ENCODE results near the gene AGFG2. TPM values are rescaled to one million over a fixed set of nuclear protein-coding genes. Genes with fewer than 3 reads are reported as not detected.
"Not testable (repeated sequence)": the region's sequence is repeated elsewhere in the genome, so short reads cannot be mapped to it uniquely, and the experiment has no call there.

The AGFG2 gene
- total RNA-seq, 2 experiments from 2014 or later, result 60.9 to 62.5 TPM

- ChIA-PET POLR2A (interaction anchor here (0.6 kb wide), 1 partner anchor 54 kb away, joined by 3 read pairs; no protein-coding TSS in a partner anchor), CTCF (interaction anchor here (0.6 to 1.0 kb wide), 2 partner anchors 9 to 61 kb away, joined by 3 read pairs; no protein-coding TSS in a partner anchor)
- no peaks in the 10 kb centered on the region for H3K36me3 Mint-ChIP-seq
- no peaks in the 10 kb centered on the region for H3K4me1 Mint-ChIP-seq (ENCODE audit: low read depth)
- no peak overlapping the region for H3K4me3 Mint-ChIP-seq
- intact Hi-C loops (cut with micrococcal nuclease), result no loop called here
- no peak overlapping the region for H3K27ac Mint-ChIP-seq
- H3K27me3 Mint-ChIP-seq, result no peaks in the 10 kb centered on the region
- no peaks in the 10 kb centered on the region for H3K9me3 Mint-ChIP-seq
- no peak for DNase-seq
Measured at GRCh38 chr7:100506356-100506923, 32.6 kb upstream of the AGFG2 start.

- H3K4me1 Mint-ChIP-seq (ENCODE audit: low read depth), result no peaks in the 10 kb centered on the region
- peak overlapping the region; percentile 26 for H3K27ac Mint-ChIP-seq
- H3K36me3 Mint-ChIP-seq, result no peaks in the 10 kb centered on the region
- intact Hi-C loops (cut with micrococcal nuclease), result no loop called here
- H3K27me3 Mint-ChIP-seq, result no peaks in the 10 kb centered on the region
- CTCF ChIA-PET, result no interaction called here
- no peak overlapping the region for H3K4me3 Mint-ChIP-seq
- H3K9me3 Mint-ChIP-seq, result no peaks in the 10 kb centered on the region
- POLR2A ChIA-PET, result no interaction called here
- DNase-seq, result no peak
Measured at GRCh38 chr7:100509231-100509630, 29.8 kb upstream of the AGFG2 start.

DNA sequence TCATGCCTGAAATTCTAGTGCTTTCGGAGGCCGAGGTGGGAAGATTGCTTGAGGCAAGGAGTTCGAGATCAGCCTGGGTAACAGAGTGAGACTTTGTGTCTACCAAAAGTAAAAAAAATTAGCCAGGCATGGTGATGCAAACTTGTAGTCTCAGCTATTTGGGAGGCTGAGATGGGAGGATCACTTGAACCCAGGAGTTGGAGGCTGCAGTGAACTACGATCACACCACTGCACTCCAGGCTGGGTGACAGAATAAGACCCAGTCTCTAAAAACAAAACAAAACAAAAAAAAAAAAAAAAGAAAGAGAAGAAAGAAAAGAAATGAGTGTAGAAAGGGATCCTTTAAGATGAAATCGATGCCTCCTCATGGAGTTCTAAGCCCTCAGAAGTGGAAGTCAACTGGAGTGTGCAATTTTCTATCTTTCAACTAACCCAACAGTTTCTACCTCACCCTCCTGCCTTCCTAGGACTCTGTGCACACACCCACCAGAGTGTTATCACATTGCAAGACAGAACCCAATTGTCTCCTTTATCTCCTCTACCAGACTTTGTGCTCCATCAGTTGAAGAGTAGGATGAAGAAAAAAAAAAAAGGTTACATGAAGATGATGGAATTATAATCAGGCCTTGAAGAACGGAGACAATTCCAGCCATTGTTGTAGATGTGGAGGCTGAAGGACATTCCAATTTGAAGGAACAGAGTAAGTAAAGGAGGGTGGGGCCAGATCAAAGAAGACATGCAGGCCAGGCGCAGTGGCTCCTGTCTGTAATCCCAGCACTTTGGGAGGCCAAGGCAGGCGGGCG lies 28.4 kb upstream of the AGFG2 start:
- H3K27me3 Mint-ChIP-seq, result no peaks in the 10 kb centered on the region
- H3K27ac Mint-ChIP-seq, result no peak overlapping the region
- intact Hi-C loops (cut with micrococcal nuclease), result no loop called here
- H3K4me3 Mint-ChIP-seq, result no peak overlapping the region
- ChIA-PET CTCF (no interaction called here), POLR2A (no interaction called here)
- H3K9me3 Mint-ChIP-seq, result no peaks in the 10 kb centered on the region
- DNase-seq, result no peak
- H3K4me1 Mint-ChIP-seq (ENCODE audit: low read depth), result peaks cover 6% of the 10 kb centered on the region
- no peaks in the 10 kb centered on the region for H3K36me3 Mint-ChIP-seq

DNA sequence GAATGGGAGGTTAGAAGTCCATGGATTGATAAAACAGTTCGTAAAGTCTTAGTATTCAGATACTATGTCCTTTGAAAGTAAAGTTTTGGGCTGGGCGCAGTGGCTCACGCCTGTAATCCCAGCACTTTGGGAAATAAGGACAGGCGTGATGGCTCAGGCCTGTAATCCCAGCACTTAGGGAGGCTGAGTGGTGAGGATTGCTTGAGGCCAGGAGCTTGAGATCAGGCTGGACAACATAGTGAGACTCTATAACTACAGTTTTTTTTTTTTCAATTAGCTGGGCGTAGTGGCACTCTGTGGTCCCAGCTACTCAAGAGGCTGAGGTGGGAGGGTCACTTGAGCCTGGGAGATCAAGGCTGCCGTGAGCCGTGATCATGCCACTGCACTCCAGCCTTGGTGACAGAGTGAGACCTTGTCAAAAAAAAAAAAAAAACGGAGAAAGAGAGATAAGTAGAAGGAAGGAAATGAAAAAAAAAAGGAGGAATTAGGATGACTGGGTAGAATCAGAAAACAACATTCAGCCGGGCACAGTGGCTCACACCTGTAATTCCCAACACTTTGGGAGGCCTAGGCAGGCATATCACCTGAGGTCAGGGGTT lies 25.7 kb upstream of the AGFG2 start:
- Mint-ChIP-seq H3K9me3 (no peaks in the 10 kb centered on the region), H3K36me3 (no peaks in the 10 kb centered on the region), H3K4me3 (no peak overlapping the region), H3K27ac (no peak overlapping the region), H3K27me3 (no peaks in the 10 kb centered on the region), H3K4me1 (ENCODE audit: low read depth) (peaks cover 21% of the 10 kb centered on the region)
- DNase-seq, result no peak
- CTCF ChIA-PET, result interaction anchor here (1.1 kb wide), 1 partner anchor 46 kb away, joined by 4 read pairs; no protein-coding TSS in a partner anchor
- POLR2A ChIA-PET, result no interaction called here
- intact Hi-C loops (cut with micrococcal nuclease), result no loop called here

GRCh38 chr7:100515072-100515532 lies 23.9 kb upstream of the AGFG2 start:
- H3K9me3 Mint-ChIP-seq, result no peaks in the 10 kb centered on the region
- intact Hi-C loops (cut with micrococcal nuclease), result no loop called here
- POLR2A ChIA-PET, result interaction anchor here (0.6 kb wide), 1 partner anchor 12 kb away, joined by 3 read pairs; no protein-coding TSS in a partner anchor
- H3K27me3 Mint-ChIP-seq, result no peaks in the 10 kb centered on the region
- CTCF ChIA-PET, result interaction anchor here (1.6 kb wide), 1 partner anchor 49 kb away, joined by 7 read pairs; no protein-coding TSS in a partner anchor
- no peak for DNase-seq
- no peaks in the 10 kb centered on the region for H3K36me3 Mint-ChIP-seq
- H3K27ac Mint-ChIP-seq, result no peak overlapping the region
- no peak overlapping the region for H3K4me3 Mint-ChIP-seq
- peaks cover 21% of the 10 kb centered on the region for H3K4me1 Mint-ChIP-seq (ENCODE audit: low read depth)

GRCh38 chr7:100516135-100516812 lies 22.7 kb upstream of the AGFG2 start:
- DNase-seq, result peak; percentile 38
- Mint-ChIP-seq H3K4me1 (ENCODE audit: low read depth) (peaks cover 21% of the 10 kb centered on the region), H3K36me3 (no peaks in the 10 kb centered on the region), H3K27me3 (no peaks in the 10 kb centered on the region), H3K4me3 (no peak overlapping the region), H3K9me3 (no peaks in the 10 kb centered on the region), H3K27ac (peak overlapping the region; percentile 21)
- CTCF ChIA-PET, result interaction anchor here (1.0 to 1.9 kb wide), 4 partner anchors 11 to 65 kb away, joined by 4 to 9 read pairs (median 6); no protein-coding TSS in a partner anchor
- POLR2A ChIA-PET, result no interaction called here
- intact Hi-C loops (cut with micrococcal nuclease), result no loop called here

GRCh38 chr7:100517305-100517704 lies 21.7 kb upstream of the AGFG2 start:
- POLR2A ChIA-PET, result no interaction called here
- DNase-seq, result no peak

GRCh38 chr7:100519580-100519979 lies 19.4 kb upstream of the AGFG2 start:
- intact Hi-C loops (cut with micrococcal nuclease), result no loop called here

More at GRCh38 chr7:100517305-100517704, 21.7 kb upstream of the AGFG2 start:
- Mint-ChIP-seq H3K4me1 (ENCODE audit: low read depth) (peaks cover 21% of the 10 kb centered on the region), H3K4me3 (no peak overlapping the region), H3K27ac (no peak overlapping the region), H3K36me3 (no peaks in the 10 kb centered on the region), H3K27me3 (no peaks in the 10 kb centered on the region), H3K9me3 (no peaks in the 10 kb centered on the region)
- intact Hi-C loops (cut with micrococcal nuclease), result no loop called here
- CTCF ChIA-PET, result interaction anchor here (0.9 to 1.9 kb wide), 3 partner anchors 25 to 52 kb away, joined by 3 to 9 read pairs (median 3); no protein-coding TSS in a partner anchor

GRCh38 chr7:100520138-100520537 lies 18.9 kb upstream of the AGFG2 start:
- ChIA-PET CTCF (interaction anchor here (0.6 to 1.0 kb wide), 3 partner anchors 37 to 42 kb away, joined by 3 to 5 read pairs (median 4); no protein-coding TSS in a partner anchor), POLR2A (no interaction called here)
- intact Hi-C loops (cut with micrococcal nuclease), result no loop called here
- Mint-ChIP-seq H3K9me3 (no peaks in the 10 kb centered on the region), H3K27me3 (no peaks in the 10 kb centered on the region), H3K36me3 (no peaks in the 10 kb centered on the region), H3K4me1 (ENCODE audit: low read depth) (peaks cover 18% of the 10 kb centered on the region), H3K27ac (no peak overlapping the region), H3K4me3 (no peak overlapping the region)
- DNase-seq, result no peak

More at GRCh38 chr7:100519580-100519979, 19.4 kb upstream of the AGFG2 start:
- CTCF ChIA-PET, result interaction anchor here (0.6 to 1.0 kb wide), 2 partner anchors 37 to 42 kb away, joined by 3 to 5 read pairs; no protein-coding TSS in a partner anchor
- POLR2A ChIA-PET, result no interaction called here
- no peak overlapping the region for H3K4me3 Mint-ChIP-seq
- no peaks in the 10 kb centered on the region for H3K9me3 Mint-ChIP-seq
- no peaks in the 10 kb centered on the region for H3K27me3 Mint-ChIP-seq
- DNase-seq, result no peak
- H3K36me3 Mint-ChIP-seq, result no peaks in the 10 kb centered on the region
- peaks cover 21% of the 10 kb centered on the region for H3K4me1 Mint-ChIP-seq (ENCODE audit: low read depth)
- no peak overlapping the region for H3K27ac Mint-ChIP-seq

- H3K4me3 Mint-ChIP-seq, result no peak overlapping the region
- peaks cover 11% of the 10 kb centered on the region for H3K4me1 Mint-ChIP-seq (ENCODE audit: low read depth)
- intact Hi-C loops (cut with micrococcal nuclease), result no loop called here
- ChIA-PET POLR2A (interaction anchor here (0.6 to 0.7 kb wide), 2 partner anchors 42 to 107 kb away, joined by 3 read pairs; no protein-coding TSS in a partner anchor), CTCF (no interaction called here)
- no peak overlapping the region for H3K27ac Mint-ChIP-seq
- no peaks in the 10 kb centered on the region for H3K9me3 Mint-ChIP-seq
- no peaks in the 10 kb centered on the region for H3K36me3 Mint-ChIP-seq
- no peaks in the 10 kb centered on the region for H3K27me3 Mint-ChIP-seq
- DNase-seq, result no peak
Measured at GRCh38 chr7:100521076-100521475, 17.9 kb upstream of the AGFG2 start.

GRCh38 chr7:100521909-100522593 lies 17.0 kb upstream of the AGFG2 start:
- H3K9me3 Mint-ChIP-seq; DNase-seq; H3K4me3 Mint-ChIP-seq; POLR2A ChIA-PET; intact Hi-C loops (cut with micrococcal nuclease); H3K36me3 Mint-ChIP-seq; H3K27me3 Mint-ChIP-seq; H3K4me1 Mint-ChIP-seq (ENCODE audit: low read depth); H3K27ac Mint-ChIP-seq: not testable (repeated sequence)
- CTCF ChIA-PET, result interaction anchor here (0.7 kb wide), 1 partner anchor 431 kb away, joined by 3 read pairs; no protein-coding TSS in a partner anchor

All from activated CD4-positive, alpha-beta memory T cell treated with anti-CD3 and anti-CD28 coated beads for 36 hours (primary cell).